NAMALWA (cell line): ENCODE data around the gene GPR17.

Experiments
- DNase-seq: peaks from one replicate; pipeline ENCODE4 v3.0.0-alpha.2; 2015; ENCODE audit warnings: low spot score

GPR17 gene

GRCh38 chr2:127641846-127642507 lies 4.0 kb upstream of the GPR17 start:
- no peak for DNase-seq

DNA sequence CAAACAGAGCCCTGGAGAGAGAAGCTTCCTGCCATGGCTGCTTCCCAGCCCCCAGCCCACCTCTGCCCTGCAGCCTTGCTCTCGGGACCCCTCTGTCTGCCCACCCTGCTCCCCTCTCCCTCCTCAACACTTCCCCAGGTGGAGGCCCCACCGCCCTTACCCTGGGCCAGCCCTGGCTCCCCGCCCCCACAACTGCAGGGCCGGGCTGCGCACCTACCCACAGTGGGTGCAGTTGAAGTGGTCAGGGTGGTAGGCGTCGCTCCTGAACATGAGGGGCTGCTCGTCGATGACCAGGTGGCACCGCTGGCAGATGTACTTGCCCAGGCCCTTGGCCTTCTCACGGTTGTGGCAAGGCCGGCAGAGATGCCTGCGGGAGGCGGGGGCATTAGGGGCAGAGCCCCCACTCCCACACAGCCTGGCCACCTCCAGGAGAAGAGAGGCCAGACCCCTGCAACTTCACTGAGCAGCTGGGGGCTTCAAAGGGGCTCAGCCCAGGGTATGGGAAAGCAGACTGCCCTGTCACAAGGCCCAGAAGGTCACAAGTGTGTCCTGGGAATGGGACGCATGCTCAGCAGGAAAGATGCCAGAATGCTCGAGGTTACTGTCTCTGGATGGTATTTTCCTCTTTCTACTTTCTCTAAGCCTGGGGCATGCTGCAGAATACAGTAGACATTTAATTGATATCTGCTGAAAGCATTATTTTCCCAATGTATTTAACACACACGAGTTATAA lies 3.1 kb upstream of the GPR17 start:
- no peak for DNase-seq

DNA sequence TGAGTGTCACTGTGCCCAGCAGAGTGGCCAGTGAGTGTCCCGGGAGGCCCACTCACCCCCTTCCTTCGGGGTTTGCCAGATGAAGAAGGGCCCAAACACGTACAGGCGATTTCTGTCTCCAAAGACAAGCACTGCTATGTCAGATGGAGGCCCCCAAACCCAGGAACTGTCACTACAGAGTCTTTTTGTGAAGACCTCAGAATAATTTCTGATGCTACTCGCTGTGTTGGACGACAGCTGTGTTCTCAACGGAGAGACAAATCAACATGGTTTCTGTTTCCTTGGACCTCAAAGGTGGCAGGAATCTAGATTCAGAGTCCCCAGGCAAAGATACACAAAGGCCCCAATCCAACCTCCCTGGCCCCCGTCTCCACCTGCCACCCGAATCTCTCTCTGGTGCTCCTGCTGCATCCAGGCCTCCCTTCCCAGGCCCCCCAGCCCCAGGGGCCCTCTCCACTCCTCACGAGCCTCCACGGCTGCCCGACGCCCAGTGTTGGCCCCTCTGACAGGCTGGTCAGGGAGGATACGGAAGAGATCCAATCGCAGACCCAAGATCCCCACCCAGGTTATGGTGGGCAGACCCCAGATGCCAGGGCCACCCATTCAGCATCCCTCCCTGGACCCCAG lies 2.4 kb upstream of the GPR17 start:
- DNase-seq, result no peak

GRCh38 chr2:127644066-127645025 lies 1.6 kb upstream of the GPR17 start:
- DNase-seq, result no peak

GRCh38 chr2:127645026-127645394 lies 943 bp upstream of the GPR17 start:
- DNase-seq, result no peak

DNA sequence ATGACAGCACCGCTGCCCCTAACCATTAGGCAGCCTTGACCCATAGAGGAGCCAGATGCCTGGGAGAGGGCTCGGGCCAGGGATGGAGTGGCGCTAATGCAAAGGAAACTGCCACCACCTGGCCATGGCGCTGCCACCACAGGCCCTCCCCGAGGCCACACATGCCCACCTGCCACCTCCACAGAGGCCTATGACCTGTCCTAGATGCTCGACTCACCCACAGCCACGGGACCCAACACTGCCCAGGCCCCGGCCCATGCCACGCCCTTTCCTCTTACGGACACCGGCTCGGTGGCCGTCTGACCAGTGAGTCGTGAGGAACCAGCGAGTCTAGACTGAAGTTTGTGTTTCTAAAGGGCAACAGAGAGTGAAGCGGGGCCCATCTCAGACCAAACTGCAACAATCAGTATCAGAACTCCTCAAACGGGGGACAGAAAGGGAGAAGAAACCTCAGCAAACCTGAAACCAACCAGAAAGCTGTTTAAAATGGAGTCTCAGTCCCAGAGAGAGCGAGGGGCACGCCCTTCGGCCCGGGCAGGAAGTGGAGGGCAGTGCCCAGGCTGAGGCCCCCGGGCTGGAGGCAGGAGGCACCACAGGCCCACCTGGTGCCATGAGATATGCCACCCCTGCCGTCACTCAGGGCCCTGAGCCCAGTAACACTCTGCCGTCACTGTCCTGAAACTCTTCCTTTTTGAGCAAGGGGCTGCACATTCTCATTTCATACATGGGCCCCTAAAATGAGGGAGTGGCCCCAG lies 711 bp downstream of the GPR17 start:
- no peak for DNase-seq

GRCh38 chr2:127647242-127648190 lies 1.6 kb downstream of the GPR17 start:
- no peak for DNase-seq

DNA sequence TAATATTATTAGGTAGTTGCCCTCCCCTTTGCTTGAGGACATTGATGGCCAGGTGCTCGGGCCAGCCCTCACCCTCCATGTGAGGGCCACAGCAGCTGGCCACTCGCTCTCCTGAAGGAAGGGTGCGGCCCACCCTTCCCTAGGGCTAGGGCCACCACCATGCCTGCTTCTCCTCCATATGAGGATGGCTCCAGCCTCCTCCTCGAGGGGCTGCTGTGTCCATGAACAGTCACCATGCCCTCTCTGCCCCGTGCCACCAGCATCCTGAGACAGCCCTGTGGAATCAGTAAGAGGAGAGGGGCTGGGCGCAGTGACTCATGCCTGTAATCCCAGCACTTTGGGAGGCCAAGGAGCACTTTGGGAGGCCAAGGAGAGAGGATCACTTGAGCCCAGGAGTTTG lies 2.4 kb downstream of the GPR17 start:
- no peak for DNase-seq

- DNase-seq, result no peak
Measured at GRCh38 chr2:127649100-127649611, 3.2 kb downstream of the GPR17 start.

DNA sequence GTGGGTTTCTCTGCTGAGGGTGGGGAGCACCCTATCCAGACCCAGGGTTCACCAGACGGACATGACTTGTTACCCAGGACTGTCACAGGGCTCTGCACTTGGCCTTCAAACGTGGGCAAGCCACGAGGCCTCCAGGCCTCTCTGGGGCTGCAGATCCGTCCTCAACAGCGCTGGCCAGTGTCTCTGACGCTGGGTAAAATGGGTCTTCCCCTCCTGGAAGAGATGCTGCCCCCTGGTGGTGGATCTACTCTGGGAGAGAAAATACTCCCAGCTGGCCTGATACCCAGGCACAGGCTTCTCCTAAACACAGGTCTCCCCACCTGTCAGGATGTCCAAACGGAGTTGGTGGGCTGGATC lies 3.7 kb downstream of the GPR17 start:
- DNase-seq, result peak; percentile 88

DNA sequence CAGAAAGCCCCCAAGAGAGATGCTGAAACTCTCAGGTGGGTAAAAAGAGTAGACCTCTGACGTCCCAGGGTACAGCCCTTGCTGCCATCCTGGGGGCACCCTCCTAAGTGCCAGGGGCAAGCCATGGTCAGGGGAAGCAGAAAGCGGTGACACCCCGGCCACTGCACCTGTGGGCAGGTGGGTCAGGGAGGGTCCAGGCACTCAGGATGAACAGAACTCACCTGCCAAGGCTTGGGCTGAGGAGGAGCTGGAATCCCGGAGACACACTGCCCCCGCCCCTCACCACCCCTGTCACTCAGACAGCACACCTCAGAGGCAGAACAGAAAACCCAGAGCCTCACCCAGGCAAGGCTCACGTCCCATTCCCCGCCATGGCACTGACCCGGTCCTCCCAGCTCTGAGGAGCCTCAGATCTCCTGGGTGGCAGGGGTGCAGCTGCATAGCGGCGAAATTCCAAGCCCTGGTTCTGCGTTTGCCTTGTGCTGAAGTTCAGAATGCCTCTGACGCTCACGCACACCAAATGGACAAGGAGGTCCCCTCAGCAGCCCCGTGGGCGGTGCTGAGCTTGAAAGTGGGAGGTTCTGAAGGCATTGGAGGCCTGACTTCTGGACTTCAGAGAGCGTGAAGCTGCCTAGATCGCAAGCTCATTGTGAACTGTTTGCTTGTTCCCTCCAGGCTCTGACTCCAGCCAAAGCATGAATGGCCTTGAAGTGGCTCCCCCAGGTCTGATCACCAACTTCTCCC lies 4.3 kb downstream of the GPR17 start:
- DNase-seq, result no peak

- DNase-seq, result no peak
Measured at GRCh38 chr2:127650785-127651380, 4.9 kb downstream of the GPR17 start.

- DNase-seq, result no peak
Measured at GRCh38 chr2:127651381-127651809, 5.4 kb downstream of the GPR17 start.

- DNase-seq, result peak; percentile 53
Measured at GRCh38 chr2:127651971-127652550, 6.1 kb downstream of the GPR17 start.

- DNase-seq, result no peak
Measured at GRCh38 chr2:127652786-127653357, 6.9 kb downstream of the GPR17 start.

DNA sequence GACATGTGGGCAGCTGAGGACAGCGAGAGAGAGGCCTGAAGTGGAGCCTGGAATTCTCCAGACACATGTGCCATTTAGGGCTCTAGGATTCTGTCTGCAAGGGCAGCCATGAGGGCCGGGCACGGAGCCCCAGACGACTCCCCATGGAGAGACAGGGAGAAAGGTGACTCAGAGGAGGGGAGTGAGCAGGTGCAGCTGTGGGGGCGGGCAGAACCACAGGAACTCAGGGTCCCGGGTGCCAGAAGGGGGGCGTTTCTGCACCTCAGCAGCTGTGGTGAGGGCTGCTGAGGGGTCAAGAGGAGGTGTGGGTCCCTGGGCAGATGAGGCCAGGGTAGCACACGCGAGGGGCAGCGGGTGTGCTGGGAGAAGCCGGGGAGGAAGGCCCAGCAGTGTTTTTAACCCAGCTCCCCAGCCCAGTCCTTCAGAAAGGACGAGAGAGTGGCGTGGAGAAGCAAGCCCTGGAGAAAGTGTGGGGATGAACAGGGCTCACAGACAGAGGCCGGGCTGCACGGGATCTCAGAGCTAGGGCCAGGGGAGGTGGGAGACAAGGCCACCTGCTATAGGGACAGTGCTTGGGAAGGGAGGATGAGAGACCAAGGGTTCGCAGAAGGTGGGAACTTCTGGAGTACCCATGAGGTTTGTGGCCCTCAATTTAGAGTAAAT lies 7.6 kb downstream of the GPR17 start:
- no peak for DNase-seq

- no peak for DNase-seq
Measured at GRCh38 chr2:127654084-127654837, 8.3 kb downstream of the GPR17 start.
